B cell (primary cell): ENCODE measurements around the gene HOXA5. TPM values are rescaled to one million over a fixed set of nuclear protein-coding genes. Genes with fewer than 3 reads are reported as not detected.

ENCODE experiments used
- ATAC-seq: fragments of 200-7000 bp; cut with Tn5 transposase; one replicate; pipeline ENCODE4 v1.10.0; 2021; ENCODE audit warnings: low read depth, mild to moderate bottlenecking, moderate number of reproducible peaks, moderate library complexity
- CTCF ChIA-PET: fragments of 350-600 bp; sonication (Branson Sonifier 250); formaldehyde crosslinking; loops from one replicate; lab custom pipeline; 2021; ENCODE audit warnings: antibody characterized with exemption, inconsistent platforms; lab: Charles Lee
- POLR2A ChIA-PET: fragments of 350-600 bp; sonication (Branson Sonifier 250); formaldehyde crosslinking; loops from one replicate; lab custom pipeline; 2021; ENCODE audit warnings: antibody characterized with exemption; lab: Charles Lee
- DNase-seq: peaks from one replicate; pipeline ENCODE4 v3.0.0; 2013
- H2AFZ ChIP-seq: 2 replicates; pipeline ENCODE4 v1.6.1; 2012; ENCODE audit warnings: mild to moderate bottlenecking, low read depth, low read length; ENCODE audit not compliant: insufficient read depth, poor library complexity, severe bottlenecking
- H3K27ac ChIP-seq, 2 donors: 1 replicate in 1 of 2; 2 replicates in 1 of 2; pipeline ENCODE4 v1.5.1; 2012 to 2013; ENCODE audit warnings: low read length in 2 of 2, mild to moderate bottlenecking in 2 of 2, moderate library complexity in 1 of 2
- H3K27me3 ChIP-seq, 4 experiments: fragments of 200-600 bp in 1 of 4; sonication (generic) in 1 of 4; replicated peaks in 1 of 4; 1 replicate in 2 of 4; 2 replicates in 2 of 4; pipeline versions ENCODE4 v1.6.1 to v1.7.0; 2013 to 2016; ENCODE audit warnings: low read length in 3 of 4, mild to moderate bottlenecking in 2 of 4, mixed read lengths in 1 of 4, moderate library complexity in 1 of 4; ENCODE audit not compliant: insufficient read depth in 4 of 4, control insufficient read depth in 3 of 4; ENCODE audit errors: control extremely low read depth in 1 of 4
- H3K36me3 ChIP-seq, 2 experiments: replicated peaks in 1 of 2; 1 replicate in 1 of 2; 2 replicates in 1 of 2; pipeline versions ENCODE4 v1.6.1 to v1.7.1; 2013; ENCODE audit warnings: low read length in 1 of 2; ENCODE audit not compliant: insufficient read depth in 2 of 2, control insufficient read depth in 1 of 2; ENCODE audit errors: control extremely low read depth in 1 of 2, extremely low read depth in 1 of 2
- H3K4me1 ChIP-seq, 2 donors: fragments of 200-600 bp in 1 of 2; sonication (generic) in 1 of 2; 1 replicate in 1 of 2; 2 replicates in 1 of 2; pipeline versions ENCODE4 v1.5.1 to v1.6.1; 2013 to 2017; ENCODE audit warnings: low read length in 2 of 2; ENCODE audit not compliant: control insufficient read depth in 2 of 2, insufficient read depth in 2 of 2
- H3K4me2 ChIP-seq: replicated peaks from 2 replicates; pipeline ENCODE3; 2012; ENCODE audit warnings: mild to moderate bottlenecking, low read depth, low read length; ENCODE audit not compliant: poor library complexity, severe bottlenecking
- H3K4me3 ChIP-seq, 5 experiments: fragments of 200-600 bp in 1 of 5; sonication (generic) in 1 of 5; 1 replicate in 3 of 5; 2 replicates in 2 of 5; pipeline versions ENCODE4 v1.5.1 to v1.7.0; 2011 to 2016; ENCODE audit warnings: low read length in 4 of 5, mild to moderate bottlenecking in 4 of 5, low read depth in 2 of 5, control low read depth in 1 of 5, moderate library complexity in 1 of 5; ENCODE audit not compliant: insufficient read depth in 1 of 5; ENCODE audit errors: control extremely low read depth in 1 of 5, extremely low read depth in 1 of 5
- H3K79me2 ChIP-seq: fragments of 200-600 bp; sonication (generic); one replicate; pipeline ENCODE4 v1.6.0; 2016; ENCODE audit warnings: low read length; ENCODE audit not compliant: control insufficient read depth, insufficient read depth
- H3K9ac ChIP-seq: fragments of 200-600 bp; sonication (generic); 2 replicates; pipeline ENCODE4 v1.6.1; 2017; ENCODE audit warnings: mild to moderate bottlenecking, low read length, moderate library complexity
- H3K9me3 ChIP-seq, 3 donors: one replicate each; pipeline versions ENCODE4 v1.6.1 to v1.7.1; 2013; ENCODE audit warnings: low read length in 2 of 3; ENCODE audit not compliant: control insufficient read depth in 2 of 3, insufficient read depth in 1 of 3; ENCODE audit errors: control extremely low read depth in 1 of 3
- H4K20me1 ChIP-seq: 2 replicates; pipeline ENCODE4 v1.6.0; 2012; ENCODE audit warnings: mild to moderate bottlenecking, low read length; ENCODE audit not compliant: insufficient read depth, control insufficient read depth, poor library complexity, severe bottlenecking
- H3K27ac Mint-ChIP-seq: one replicate; pipeline ENCODE4 v1.8.0; 2021; ENCODE audit warnings: mixed read lengths
- H3K27me3 Mint-ChIP-seq: one replicate; pipeline ENCODE4 v1.8.0; 2021; ENCODE audit warnings: mixed read lengths
- H3K4me1 Mint-ChIP-seq: one replicate; pipeline ENCODE4 v1.8.0; 2021; ENCODE audit warnings: mixed read lengths
- H3K4me3 Mint-ChIP-seq: one replicate; pipeline ENCODE4 v1.8.0; 2021; ENCODE audit warnings: mixed read lengths
- H3K9me3 Mint-ChIP-seq: one replicate; pipeline ENCODE4 v1.8.0; 2022; ENCODE audit warnings: mixed read lengths; ENCODE audit not compliant: insufficient read depth
- EZH2 ChIP-seq: IDR thresholded peaks from 2 replicates; pipeline ENCODE4 v1.6.1; 2012; ENCODE audit warnings: borderline replicate concordance, low read depth, mild to moderate bottlenecking, moderate library complexity, low read length; ENCODE audit not compliant: insufficient read depth, poor library complexity, severe bottlenecking
- WGBS: methylation state at CpG from one replicate; pipeline ENCODE4 v1.1.5; 2013; ENCODE audit warnings: missing lambda C conversion rate; ENCODE audit not compliant: insufficient coverage; 5-methylcytosine and 5-hydroxymethylcytosine counted together
- intact Hi-C: fragments of 100-400 bp; cut with micrococcal nuclease; formaldehyde crosslinking; loops from one replicate; pipeline ENCODE4 v1.10.0; 2022
- polyA plus RNA-seq: library from polyadenylated mRNA; depleted of rRNA; stranded (reverse); fragments of >200 nt; gene quantifications from 2 replicates; pipeline ENCODE4 v1.2.3, GENCODE V29; 2012
- total RNA-seq, 2 donors: library from RNA; stranded (reverse); fragments of 120-200 nt in 1 of 2; gene quantifications; 1 replicate in 1 of 2; 2 replicates in 1 of 2; pipeline versions ENCODE4 v1.2.3 to v1.2.4, GENCODE V29; 2013 to 2022
- TF ChIP-seq, protein P1 (sequence below): fragments of 200-600 bp; IDR thresholded peaks from one replicate; pipeline ENCODE4 v1.8.0; 2022; ENCODE audit warnings: antibody characterized with exemption, mild to moderate bottlenecking

Gene HOXA5
- total and polyA plus RNA-seq, 2 donors (not counting 1 experiment from before 2014, with no cell fraction given), result not detected

DNA sequence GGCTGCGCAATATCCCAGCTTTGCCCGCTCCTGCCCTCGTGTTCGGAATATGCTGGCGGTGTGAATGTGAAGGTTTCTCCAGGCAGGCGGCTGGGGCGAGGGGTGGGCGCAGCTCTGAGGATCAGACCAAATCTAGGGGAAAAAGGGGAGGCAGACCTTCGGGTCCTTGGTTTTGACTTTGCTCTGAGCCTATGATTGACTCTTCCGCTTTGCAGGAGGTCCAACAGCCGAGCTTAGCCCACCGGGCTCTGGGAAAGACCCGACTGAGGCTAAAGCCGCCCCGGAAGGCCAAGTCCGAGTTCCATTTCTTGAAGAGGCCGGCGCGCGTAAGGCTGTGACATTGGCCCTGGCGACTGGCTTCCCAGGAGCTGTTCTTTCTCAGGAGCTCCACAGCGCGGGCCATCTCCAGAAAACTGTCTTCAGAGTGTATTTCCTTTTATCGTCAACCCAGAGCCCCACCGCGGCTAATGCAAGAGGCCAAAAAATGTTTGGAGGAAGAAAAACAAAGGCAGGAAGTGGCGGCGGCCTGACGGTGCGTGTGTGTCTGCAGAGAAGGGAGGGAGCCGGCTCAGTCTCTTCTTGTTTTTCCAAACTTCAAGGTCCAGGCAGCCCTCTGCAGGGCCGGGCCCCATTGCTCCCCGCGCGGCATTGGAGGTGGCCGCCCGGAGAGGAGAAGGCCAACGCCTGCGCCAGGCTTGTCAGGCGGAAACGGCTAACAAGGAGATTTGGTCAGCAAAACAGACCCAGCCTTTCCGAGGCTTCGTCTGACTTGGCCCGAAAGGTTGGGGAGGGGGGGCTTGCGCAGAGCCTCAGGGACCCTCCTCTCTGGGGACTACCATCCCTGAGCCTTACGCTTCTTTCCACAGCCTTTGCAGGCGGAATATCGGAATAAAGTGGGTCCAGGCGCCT lies 45.2 kb upstream of the HOXA5 start:
- peaks cover 61 to 81% of the 10 kb centered on the region in 2 donors for H3K4me1 ChIP-seq
- POLR2A ChIA-PET, result no interaction called here

More for the DNA sequence above, 45.2 kb upstream of the HOXA5 start:
- Histone ChIP-seq H2AFZ (peak overlapping the region; percentile 1), H3K79me2 (no peaks in the 10 kb centered on the region), H3K9ac (no peak overlapping the region), H3K27ac (no peak overlapping the region), H3K4me3 (peak overlapping the region in 3 of 5 experiments; percentile 13 to 20 (median 19)), H3K27me3 (peaks cover 0 to 97% (median 81%) of the 10 kb centered on the region in 4 experiments), H3K9me3 (peaks cover 0 to 80% (median 9%) of the 10 kb centered on the region in 3 donors), H4K20me1 (no peaks in the 10 kb centered on the region), H3K4me2 (peak overlapping the region; percentile 56), H3K36me3 (no peaks in the 10 kb centered on the region)
- WGBS, result 5% methylated on average over 47 of the region's 49 CpGs
- no peaks in the 10 kb centered on the region for H3K9me3 Mint-ChIP-seq
- no peak overlapping the region for H3K27ac Mint-ChIP-seq
- ATAC-seq (no peak), DNase-seq (peak; percentile 59)
- peaks cover 52% of the 10 kb centered on the region for H3K4me1 Mint-ChIP-seq
- intact Hi-C loops, result loop anchor here (5.0 kb wide), 1 partner anchor 36 kb away; the partner anchor contains the start of gene HOXA3
- H3K4me3 Mint-ChIP-seq, result peak overlapping the region; percentile 53
- TF ChIP-seq, protein P1, sequence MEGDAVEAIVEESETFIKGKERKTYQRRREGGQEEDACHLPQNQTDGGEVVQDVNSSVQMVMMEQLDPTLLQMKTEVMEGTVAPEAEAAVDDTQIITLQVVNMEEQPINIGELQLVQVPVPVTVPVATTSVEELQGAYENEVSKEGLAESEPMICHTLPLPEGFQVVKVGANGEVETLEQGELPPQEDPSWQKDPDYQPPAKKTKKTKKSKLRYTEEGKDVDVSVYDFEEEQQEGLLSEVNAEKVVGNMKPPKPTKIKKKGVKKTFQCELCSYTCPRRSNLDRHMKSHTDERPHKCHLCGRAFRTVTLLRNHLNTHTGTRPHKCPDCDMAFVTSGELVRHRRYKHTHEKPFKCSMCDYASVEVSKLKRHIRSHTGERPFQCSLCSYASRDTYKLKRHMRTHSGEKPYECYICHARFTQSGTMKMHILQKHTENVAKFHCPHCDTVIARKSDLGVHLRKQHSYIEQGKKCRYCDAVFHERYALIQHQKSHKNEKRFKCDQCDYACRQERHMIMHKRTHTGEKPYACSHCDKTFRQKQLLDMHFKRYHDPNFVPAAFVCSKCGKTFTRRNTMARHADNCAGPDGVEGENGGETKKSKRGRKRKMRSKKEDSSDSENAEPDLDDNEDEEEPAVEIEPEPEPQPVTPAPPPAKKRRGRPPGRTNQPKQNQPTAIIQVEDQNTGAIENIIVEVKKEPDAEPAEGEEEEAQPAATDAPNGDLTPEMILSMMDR, result no peak
- TF ChIP-seq EZH2, result no peak
- peaks cover 84% of the 10 kb centered on the region for H3K27me3 Mint-ChIP-seq
- CTCF ChIA-PET, result interaction anchor here (0.6 to 5.9 kb wide), 3 partner anchors 7 to 27 kb away, joined by 3 to 28 read pairs (median 19); no protein-coding TSS in a partner anchor
